T-helper 1 cell treated with Interleukin-12 subunit alpha and Interleukin-12 subunit beta and Interleukin-4 antibody, amounts not matched to agents 30 ng/mL and 1 ng/mL, for 36 hours (primary cell): ENCODE results near the gene GRB10. TPM values are rescaled to one million over a fixed set of nuclear protein-coding genes. Genes with fewer than 3 reads are reported as not detected.

ENCODE experiments used
- intact Hi-C: fragments of 100-400 bp; cut with micrococcal nuclease; formaldehyde crosslinking; loops from one replicate; pipeline ENCODE4 v1.15.1; 2024
- total RNA-seq: library from RNA; stranded (reverse); gene quantifications from 2 replicates; pipeline ENCODE4 v1.2.3, GENCODE V29; 2022

Gene GRB10
- total RNA-seq, 1 donor from 2014 or later, result 7.6 TPM

DNA sequence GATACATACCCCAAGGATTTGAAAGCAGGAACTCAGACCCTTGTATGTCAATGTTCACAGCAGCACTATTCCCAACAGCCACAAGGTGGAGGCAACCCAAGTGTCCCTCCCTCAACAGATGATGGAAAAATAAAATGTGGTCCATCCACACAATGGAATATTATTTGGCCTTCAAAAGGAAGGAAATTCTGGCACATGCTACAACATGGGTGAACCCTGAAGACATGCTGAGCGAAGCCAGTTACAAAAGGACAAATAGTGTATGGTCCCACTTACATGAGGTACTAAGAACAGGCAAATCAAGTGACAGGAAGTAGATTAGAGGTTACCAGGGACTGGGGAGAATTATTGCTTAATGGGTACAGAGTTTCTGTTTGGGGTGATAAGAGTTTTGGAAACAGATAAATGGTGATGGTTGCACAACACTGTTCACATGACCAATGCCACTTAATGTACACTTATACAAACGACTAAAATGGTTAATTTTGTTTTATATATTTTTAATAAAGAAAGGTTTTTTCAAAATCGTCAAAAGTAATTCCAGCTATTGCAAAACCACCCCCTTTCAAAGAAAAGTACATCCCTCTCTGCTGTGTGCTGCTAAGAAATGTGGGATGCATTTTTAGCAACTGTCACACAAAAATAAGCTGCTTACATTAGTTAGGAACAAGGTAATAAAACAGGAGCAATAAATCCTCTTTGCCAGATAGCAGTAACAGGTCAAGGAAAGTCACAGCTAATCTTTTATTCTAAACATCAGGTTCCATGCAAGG lies 85.7 kb downstream of the GRB10 start:
- intact Hi-C loops, result loop anchor here (1.0 to 5.0 kb wide), 5 partner anchors 44 to 464 kb away; partner anchors contain the start of gene GRB10

DNA sequence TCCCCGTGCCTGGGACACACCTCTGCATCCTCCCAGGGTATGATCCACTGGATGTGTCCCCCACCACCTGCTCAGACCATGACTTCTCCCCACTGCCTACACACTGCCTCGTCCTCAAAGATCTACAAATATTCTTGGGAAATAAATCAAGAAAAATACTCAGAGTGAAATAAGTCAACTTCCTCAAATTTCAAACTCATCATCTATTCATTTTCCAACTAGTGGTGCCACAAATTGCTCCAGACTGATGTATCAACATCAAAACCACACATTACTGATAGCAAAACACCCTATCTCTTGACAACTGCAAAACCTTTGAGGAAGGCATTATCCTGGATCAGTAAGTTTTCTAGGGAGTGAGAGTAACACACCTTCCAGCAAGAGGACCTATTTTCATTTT lies 87.7 kb downstream of the GRB10 start:
- intact Hi-C loops, result loop anchor here (5.0 kb wide), 1 partner anchor 87 kb away; the partner anchor contains the start of gene GRB10

DNA sequence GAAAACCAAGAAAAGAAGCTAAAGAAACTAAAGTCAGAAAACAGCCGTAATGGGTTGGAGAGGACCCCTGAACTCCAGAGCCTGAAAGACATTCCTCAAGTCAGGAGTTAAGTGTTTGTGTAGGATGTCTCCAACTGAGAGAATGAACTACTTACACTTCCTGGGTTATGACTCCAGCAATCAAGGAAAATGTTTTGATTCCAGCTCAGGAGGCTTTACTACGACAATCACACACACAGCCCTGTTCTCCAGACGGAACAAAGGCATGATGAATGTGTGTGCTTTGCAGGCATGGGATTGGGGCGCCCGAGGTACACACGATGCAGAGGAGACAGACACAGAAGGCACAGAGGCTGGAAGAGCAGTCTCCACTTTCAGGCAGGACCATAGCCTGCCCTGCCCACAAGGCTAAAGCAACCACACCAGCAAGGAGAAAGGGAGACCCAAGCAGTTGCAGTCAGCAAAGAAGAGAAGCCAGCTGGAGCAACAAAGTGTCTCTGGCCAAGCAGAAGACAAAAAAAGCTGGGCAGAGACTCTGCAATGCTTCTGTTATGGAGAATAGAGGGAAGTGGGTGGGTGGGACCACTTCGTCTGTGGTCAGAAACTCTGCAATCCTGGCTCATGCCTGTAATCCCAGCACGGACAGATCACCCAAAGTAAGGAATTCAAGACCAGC lies 89.1 kb downstream of the GRB10 start:
- intact Hi-C loops, result no loop called here

DNA sequence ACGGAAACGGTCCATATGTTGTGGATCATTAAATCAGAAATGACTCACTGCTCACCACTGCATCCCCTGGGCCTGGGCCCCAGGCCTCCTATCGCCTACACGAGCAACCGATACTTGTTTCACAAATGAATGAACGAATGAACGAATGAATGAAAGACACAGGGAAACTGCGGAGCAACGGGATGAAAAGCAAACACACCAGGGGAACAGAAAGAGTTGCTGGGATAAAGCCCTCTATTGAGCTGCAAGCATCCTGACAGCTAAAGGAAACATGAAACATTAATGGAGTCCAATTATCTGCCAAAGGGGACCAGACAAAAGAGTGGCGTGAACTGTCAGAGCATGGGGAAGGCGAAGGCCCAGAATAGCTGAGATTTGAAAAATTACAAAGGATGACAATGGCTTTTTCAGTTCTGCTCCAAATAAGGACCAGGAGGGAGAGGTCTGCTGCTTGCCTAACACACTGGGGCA lies 92.1 kb downstream of the GRB10 start:
- intact Hi-C loops, result no loop called here

DNA sequence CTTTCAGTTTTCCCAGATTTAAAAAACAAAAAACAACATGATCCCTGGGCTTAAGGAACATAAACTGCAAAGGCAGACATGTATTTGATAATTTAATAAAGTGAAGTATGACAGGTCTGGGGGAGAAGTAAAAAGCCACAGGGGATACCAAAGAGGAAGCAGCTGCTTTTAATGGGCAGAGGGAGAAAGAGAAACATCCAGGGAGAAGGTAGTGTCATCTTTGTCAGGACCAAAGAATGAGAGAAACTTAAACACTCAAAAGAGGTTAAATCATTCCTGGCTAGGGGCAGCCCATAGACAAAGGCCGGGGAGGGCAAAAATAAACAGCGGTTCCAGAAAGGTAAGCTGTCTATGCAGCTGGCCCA lies 94.5 kb downstream of the GRB10 start:
- intact Hi-C loops, result no loop called here

DNA sequence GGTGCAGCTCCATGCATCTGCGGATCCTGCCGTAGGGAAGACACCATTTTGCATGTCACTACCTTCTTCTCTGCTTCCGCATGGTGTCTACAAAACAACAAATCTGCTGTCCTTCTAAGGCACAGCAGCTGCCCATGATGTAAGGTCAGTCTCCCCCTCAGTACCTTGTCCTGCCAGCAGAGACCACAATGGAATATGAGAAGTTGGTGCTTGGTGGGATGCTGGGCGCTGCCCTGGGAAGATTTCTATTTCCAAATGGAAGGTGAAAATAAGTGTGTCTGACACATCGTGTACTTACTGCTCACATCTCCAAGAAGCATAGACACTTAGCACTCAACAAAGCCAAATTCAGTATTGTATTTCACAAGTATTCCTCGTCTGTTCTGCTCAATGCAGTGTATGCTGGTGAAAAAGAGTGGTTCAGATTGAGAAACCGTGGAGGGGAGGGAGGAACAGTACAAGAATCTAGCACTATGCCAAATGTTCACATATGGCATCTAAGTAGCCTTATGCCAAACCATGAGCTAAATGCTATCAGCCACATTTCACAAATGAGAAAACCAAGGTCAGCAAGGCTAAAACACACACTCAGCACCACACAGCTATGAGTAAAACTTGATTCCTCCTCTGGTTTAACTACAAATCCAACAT lies 95.0 kb downstream of the GRB10 start:
- intact Hi-C loops, result no loop called here

DNA sequence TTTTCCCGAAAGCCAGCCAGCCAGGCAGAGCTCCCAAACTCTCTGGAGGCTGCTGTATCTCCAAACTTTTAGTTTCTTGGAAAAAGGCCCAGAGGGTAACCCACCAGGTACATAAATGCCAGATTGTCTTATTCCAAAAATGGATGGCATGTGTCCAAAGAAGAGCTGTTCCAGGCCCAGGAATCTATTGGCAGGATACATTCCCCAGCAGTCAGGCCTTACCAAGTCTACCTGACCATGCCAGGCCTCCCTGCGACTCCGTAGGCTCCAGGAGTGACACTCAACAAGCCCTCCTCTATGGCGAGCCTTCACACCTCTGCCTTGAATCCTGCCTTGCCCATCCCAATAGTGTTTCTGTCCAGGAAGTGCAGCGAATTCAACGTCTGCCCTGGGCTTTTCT lies 95.6 kb downstream of the GRB10 start:
- intact Hi-C loops, result no loop called here

DNA sequence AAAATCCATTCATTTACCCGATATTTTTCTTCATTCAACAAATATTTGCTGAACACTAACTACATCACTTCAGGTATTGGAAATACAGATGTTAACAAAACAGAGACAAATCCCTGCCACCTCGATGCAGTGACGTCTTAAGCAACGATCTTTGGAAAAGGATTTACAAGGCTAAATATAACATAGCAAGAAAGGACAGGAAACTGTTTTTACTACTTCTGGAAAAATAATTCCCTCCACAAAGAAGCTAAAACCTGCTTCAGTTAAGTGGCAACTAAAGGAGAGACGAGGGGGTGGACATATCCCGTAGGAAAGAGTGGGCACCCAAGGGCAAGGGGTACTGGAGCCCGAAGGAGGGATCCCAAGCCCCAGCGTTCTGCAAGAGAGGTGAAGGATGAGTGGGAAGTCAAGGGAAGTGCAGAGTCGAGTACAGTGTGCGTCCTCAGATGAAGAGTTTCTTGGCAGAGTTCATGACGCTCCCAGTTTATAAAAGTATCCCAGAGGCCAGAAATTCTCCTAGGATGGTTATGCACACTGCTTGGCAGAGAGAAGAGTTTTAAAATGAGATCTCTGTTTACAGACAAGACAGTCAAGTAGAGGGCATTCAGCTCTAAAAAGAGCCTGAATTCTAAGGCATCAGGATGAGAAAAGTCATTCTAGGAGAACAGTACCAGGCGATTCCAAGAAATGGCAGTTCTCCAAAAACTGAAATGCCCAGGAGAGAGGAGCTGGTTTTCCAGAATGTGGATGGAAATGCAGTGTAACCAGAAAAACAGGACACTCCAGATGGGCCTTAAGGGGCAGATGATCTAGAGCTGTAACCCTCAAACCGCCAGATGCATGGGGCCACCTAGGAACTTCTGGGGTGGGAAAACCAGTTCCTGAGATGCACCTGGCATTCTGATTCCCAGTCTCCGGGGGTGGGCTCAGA lies 97.3 kb downstream of the GRB10 start:
- intact Hi-C loops, result no loop called here

DNA sequence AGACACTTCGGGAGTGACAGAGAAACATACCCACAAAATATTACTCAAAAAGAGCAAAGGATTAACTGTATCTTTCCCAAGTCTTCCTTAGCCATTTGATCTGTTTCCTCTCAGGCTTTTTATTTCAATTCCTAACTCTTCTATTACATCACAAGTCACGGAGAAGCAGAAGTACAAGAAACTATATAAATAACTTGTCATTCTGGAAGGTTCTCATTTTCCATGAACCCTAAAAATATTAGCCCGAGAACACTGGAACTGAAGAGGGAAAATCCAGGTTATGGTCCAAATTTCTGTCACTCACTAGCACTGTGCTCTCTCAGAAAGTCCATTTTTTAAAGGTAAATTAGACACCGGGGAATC lies 98.0 kb downstream of the GRB10 start:
- intact Hi-C loops, result no loop called here

DNA sequence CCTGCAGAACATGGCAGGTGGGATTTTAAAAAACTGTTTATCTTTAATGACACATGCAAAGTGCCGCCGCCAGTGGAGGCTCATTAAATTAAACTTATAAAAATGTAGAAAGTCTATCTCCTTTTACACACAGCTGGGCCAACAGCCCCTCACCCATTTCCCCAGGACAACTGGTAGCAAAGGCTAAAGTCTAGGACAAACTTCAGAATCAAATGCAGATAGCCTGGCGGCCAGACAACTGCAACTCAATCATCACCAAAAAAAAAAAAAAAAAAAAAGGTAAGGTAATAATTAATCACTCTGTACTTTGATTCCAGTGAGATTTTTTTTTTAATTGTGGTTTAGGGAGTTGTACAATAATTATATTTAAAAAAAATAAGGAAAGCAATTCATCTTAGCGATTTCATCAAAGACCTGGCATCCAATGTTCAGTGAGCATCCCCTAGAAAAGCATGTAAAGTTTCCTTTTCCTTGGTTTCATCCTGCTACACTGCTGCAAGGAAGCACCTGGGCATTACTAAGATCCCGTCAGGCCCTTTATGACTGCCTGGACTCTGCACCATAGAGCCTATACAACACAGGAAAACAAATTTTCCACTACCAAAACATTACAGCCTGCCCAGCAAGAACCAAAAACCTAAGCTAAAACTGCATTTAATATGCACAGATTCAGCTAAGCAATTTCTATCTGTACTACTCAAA lies 98.5 kb downstream of the GRB10 start:
- intact Hi-C loops, result no loop called here

DNA sequence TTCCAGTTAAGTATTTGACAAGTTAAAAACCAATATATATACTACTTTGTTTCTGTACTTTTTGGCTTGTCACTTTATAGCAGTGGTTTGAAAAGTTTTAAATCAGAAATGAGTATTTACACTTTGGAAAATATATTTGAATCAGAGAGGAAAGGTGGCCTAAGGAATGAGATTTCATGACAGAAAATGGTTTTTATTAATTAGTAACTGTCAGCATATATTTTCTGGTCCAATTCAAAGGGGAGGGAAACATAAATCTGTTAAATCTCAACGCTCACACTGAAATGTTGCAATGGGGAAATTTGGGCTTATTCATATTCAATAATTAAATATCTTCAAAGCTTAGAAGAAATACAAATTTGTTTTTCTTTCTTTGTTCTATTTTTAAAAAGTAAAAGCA lies 100.1 kb downstream of the GRB10 start:
- intact Hi-C loops, result no loop called here

DNA sequence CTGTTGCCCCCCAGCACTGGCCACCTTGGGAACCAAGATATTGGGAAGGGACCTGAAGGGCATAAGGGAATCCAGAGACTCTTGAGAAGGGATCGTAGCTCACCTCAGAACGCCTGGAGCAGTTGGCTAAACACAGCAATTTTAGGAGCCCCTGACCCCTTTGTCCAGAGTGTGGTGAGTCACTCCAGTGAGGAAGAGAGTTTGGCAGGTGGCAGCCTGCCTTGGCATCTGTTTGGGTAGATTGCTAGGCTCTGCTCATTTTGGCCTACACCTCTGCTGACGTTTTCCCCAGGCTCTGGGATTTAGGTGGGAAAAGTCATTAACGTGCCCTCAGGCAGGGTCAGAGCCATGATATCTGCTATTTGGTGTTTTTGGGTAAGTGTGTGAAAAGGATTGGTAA lies 100.6 kb downstream of the GRB10 start:
- intact Hi-C loops, result no loop called here

DNA sequence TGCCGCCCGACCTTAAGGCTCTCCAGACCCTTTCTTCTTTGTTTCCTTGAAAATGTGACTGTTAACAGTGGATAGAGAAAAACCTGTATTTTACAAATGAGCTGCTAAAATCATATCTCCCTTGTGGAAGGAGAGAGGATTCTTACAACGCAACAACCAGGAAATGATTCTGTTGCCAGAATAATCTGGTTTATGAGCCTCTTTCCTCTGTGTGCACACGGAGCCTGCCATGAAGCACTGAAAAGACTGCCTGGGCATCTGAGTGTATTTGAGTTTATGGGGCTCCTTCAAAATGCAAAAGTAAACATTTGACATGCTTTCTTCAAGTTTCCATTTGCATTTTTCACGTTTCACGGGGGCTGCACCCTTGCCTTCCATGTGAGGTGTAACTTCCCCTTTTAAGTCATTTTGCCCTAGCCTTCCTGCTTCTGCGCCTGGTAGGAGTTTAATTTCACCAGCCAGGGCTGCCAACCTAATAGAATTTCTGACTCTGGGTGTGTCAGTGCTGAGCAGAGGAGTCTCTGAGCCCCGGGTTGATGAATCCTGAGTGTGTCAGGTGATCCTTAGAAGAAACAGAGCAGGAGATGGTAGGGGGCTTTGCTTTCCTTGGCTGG lies 101.2 kb downstream of the GRB10 start:
- intact Hi-C loops, result no loop called here

DNA sequence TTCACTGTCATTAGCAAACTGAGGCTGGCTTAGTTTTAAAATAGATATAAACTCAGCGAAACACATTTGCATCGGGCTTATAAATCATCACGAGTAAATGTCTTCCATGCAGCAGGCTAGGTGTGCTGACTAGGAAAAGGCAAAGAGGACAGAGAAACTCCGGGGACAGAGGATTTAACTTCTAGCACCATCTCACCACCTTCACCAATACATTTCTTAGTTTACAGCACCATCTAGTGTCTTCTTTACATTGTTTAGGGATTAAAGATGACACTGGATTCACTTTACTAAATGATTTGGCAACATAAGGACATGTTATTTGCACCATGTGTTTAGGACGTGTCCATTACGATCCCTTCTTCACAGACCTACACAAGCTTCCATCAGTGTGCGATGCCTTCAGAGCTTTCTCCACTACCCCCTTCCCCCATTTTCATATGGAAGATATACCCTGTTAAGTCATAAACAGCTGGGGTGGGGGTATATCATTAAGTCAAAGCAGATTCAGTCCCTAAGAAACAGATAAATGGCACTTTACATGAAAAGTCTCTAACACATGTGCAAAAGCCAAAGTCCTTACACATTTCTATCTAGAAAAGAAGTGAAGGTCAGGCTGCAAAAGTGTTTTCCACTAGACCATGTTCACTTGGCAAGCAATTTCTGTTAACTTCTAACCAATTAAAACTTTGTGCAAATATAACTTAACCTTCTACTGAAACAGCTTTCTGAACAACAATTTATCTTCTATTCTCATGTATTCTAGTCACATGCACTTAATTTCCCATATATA lies 103.3 kb downstream of the GRB10 start:
- intact Hi-C loops, result loop anchor here (1.0 to 10.0 kb wide), 8 partner anchors 46 to 587 kb away; no protein-coding TSS in a partner anchor

DNA sequence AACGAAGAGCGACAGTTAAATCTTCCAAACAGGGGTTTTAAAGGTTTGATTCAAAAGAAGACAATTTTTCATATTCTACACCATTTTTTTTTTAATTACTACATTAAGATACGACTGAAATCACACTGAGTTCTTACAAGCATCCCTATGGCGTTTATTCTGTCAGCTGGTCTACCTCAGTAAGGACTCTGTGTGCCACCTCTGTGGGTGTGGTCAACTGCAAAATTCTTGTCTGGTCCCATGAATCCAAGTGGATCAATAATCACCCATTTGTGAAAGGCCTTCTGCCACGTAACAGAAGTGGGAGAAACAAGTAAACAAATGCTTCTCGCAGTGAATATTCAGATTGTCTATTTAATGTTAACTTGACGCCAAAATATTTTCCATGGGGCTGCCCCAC lies 104.1 kb downstream of the GRB10 start:
- intact Hi-C loops, result loop anchor here (10.0 kb wide), 1 partner anchor 474 kb away; no protein-coding TSS in a partner anchor

DNA sequence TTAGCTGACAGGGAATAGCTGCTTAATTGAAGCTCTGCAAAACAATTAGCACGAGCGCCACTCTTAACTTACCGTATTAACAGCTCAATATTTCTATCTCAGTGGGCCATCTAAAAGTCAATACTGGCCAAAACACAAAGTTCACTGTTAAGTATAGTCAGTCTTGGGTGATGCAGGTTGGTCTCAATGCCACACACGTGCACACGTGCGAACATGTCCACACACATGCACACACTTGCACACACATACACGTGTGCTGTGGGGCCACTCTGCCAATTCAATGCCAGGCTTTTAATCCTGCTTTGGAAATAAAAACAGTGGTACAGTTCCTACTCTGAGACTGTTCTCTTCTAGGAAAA lies 105.1 kb downstream of the GRB10 start:
- intact Hi-C loops, result loop anchor here (10.0 kb wide), 1 partner anchor 473 kb away; no protein-coding TSS in a partner anchor

DNA sequence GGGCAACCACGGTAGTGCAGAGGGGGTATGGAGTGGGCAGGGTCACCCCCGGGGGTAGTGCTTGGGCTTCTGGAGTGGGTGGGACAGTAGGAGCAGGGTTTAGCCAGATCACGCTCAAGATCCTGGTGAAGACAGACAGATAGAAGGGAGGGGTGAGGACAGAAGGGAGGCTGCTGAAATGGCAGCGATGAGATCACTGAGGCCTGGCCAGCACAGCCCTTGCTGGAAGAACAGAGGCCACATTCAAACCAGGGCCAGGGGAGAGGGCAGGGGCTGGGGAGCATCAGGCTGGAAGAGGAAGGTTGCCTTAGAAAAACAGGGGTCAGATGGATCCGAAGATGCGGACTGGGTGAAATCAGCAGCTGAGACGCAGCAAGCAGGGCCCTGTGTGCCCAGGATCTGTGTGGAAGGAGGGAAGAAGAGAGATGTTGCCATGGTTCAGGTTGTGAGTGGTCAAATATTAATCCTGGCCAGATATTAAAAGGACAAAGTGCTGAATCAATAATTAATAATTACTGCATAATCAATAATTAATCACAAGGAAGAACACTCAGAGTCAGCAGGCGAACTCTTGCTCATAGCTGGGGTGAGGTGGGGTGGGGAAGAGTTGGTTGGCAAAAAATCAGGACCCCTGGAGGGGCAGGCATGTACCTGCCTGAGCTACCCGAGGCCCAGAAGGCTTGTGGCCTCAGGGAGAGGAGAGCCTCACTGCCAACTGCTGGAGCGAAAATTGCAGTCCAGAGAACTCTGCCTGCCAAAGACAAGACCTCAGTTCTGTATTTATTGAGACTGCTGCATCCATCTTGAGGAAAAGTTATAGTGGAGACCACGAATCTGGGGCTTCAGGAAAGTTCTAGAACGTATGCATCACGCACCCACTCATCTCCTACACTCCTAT lies 105.7 kb downstream of the GRB10 start:
- intact Hi-C loops, result loop anchor here (10.0 kb wide), 1 partner anchor 472 kb away; no protein-coding TSS in a partner anchor

DNA sequence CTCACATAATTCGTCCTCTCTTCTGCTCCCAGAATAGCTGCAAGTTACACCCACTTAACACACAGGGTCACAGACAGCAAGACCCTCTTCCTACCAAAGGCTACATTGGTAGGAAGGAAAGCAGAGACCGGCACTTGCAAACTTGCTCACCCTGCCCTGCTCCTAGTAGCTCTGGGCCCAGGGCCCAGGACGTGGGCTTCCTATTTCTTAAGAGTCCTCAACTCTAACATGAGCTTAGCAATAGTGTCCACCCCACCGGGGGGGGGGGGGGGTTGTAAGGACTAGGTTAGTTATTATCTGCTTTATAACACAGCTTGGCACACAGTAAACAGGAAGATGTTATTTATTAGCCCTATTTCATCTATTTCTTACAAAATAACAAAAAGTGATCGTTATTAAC lies 106.6 kb downstream of the GRB10 start:
- intact Hi-C loops, result loop anchor here (10.0 kb wide), 1 partner anchor 471 kb away; no protein-coding TSS in a partner anchor
